ENCODE measurements around the gene P4HA3.
A peak's percentile ranks its signal among the peaks of the same experiment; 100 is the strongest.

P4HA3 gene

GRCh38 chr11:74316772-74317505, 5.5 kb upstream of the P4HA3 start:
- DNase-seq (ENCODE audit: low read depth in 2 of 2), result no peak

DNA sequence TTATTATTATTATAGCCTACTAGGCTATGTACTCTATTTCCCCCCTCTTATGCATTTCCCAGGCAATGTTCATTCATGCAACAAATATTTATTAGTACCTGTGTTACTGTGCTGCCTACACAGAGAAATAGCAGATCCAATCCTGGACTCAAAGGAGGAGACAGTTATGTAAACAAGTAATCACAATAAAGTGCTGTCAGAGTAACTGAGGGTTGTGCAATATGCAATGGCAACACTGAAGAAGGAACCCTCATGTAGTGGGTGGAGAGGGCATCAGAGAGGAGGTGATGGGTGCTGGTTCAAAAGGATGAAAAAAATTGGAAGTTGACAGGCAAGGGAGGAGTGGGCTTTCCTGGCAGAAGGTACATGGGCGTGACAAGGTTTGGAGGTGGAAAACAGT, 886 bp upstream of the P4HA3 start:
- no peak for DNase-seq (ENCODE audit: low read depth in 2 of 2)

GRCh38 chr11:74310857-74311256, 583 bp downstream of the P4HA3 start:
- no peak for DNase-seq (ENCODE audit: low read depth in 2 of 2)

GRCh38 chr11:74307434-74307833, 4.0 kb downstream of the P4HA3 start:
- no peak for DNase-seq (ENCODE audit: low read depth in 2 of 2)

- no peak for DNase-seq (ENCODE audit: low read depth in 2 of 2)
These were observed 4.8 kb downstream of the P4HA3 start for GRCh38 chr11:74306435-74307175.

- no peak for DNase-seq (ENCODE audit: low read depth in 2 of 2)
These were observed 12.4 kb downstream of the P4HA3 start for GRCh38 chr11:74299015-74299414.

- DNase-seq (ENCODE audit: low read depth in 2 of 2), result no peak
These were observed 14.0 kb downstream of the P4HA3 start for GRCh38 chr11:74297484-74297883.

- no peak for DNase-seq (ENCODE audit: low read depth in 2 of 2)
These were observed 22.5 kb downstream of the P4HA3 start for GRCh38 chr11:74288911-74289310.

- peak; percentile 88 to 91 for DNase-seq (ENCODE audit: low read depth in 2 of 2)
These were observed 23.3 kb downstream of the P4HA3 start for GRCh38 chr11:74288161-74288560.

- no peak for DNase-seq (ENCODE audit: low read depth in 2 of 2)
These were observed 27.0 kb downstream of the P4HA3 start for GRCh38 chr11:74284466-74284865.

- no peak for DNase-seq (ENCODE audit: low read depth in 2 of 2)
These were observed 27.8 kb downstream of the P4HA3 start for GRCh38 chr11:74283580-74284180.

- no peak for DNase-seq (ENCODE audit: low read depth in 2 of 2)
These were observed 28.5 kb downstream of the P4HA3 start for GRCh38 chr11:74282914-74283371.

- no peak for DNase-seq (ENCODE audit: low read depth in 2 of 2)
These were observed 29.0 kb downstream of the P4HA3 start for GRCh38 chr11:74282421-74282820.

DNA sequence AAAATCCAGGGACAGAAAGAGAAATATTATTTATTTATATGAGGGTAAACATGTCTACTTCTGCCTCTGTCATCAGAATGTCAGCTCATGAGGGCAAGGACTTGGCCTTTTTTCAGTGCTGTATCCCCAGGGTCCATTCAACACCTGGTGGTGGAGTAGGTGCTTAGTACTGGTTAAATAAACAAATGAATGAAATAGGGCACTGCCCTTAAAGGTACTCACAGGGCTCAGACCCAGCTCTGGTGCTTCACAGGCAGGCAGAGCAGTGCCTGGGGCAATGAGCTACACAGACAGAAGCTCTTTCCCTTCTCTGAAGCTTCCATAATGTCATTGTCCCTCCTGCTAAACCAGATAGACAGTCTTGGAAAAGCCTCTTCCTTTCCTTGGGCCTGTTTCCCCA, 30.9 kb downstream of the P4HA3 start:
- DNase-seq (ENCODE audit: low read depth in 2 of 2), result no peak

DNA sequence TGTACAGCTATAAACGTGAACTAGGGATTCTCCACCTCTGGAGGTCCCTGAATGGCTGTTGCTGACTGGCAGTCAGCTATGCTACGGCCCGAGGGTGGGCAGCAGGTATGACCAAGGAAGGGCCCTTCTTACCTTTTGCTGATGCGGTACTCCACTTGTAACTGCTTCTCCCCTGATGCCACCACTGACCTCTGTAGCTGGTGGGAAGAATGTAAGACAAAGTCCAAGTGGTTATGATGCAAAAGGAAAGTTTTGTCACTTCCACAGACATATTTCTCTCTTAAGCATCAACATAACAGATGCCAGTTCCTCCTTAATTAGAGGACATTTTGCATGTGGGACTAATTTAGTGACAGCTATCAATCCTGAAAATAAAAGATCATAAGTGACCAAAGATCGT, 32.2 kb downstream of the P4HA3 start:
- no peak for DNase-seq (ENCODE audit: low read depth in 2 of 2)

GRCh38 chr11:74278721-74279161, 32.7 kb downstream of the P4HA3 start:
- DNase-seq (ENCODE audit: low read depth in 2 of 2), result peak; percentile 99

GRCh38 chr11:74278103-74278502, 33.3 kb downstream of the P4HA3 start:
- no peak for DNase-seq (ENCODE audit: low read depth in 2 of 2)

DNA sequence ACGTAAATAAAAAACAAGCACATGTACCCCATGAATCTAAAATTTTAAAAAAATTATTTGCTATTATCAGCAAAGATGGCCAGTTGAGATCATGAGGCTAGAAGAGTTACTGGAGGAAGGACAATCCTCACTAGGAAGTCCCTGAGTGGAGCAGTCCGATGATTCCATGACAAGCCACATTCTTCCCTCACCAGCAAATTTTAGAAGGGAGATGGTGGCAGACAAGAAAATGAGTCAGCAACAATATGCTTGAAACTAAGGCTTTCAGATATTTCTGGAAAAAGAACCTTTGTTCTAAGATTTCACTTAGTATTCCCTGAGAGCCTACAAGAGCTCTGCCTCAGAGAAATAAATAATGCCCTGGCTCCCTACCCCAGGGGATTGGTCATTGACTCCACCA, 34.9 kb downstream of the P4HA3 start:
- DNase-seq (ENCODE audit: low read depth in 2 of 2), result no peak

- no peak for DNase-seq (ENCODE audit: low read depth in 2 of 2)
These were observed 39.2 kb downstream of the P4HA3 start for GRCh38 chr11:74272276-74272675.

- peak; percentile 44 to 55 for DNase-seq (ENCODE audit: low read depth in 2 of 2)
These were observed 42.2 kb downstream of the P4HA3 start for GRCh38 chr11:74269161-74269811.

DNA sequence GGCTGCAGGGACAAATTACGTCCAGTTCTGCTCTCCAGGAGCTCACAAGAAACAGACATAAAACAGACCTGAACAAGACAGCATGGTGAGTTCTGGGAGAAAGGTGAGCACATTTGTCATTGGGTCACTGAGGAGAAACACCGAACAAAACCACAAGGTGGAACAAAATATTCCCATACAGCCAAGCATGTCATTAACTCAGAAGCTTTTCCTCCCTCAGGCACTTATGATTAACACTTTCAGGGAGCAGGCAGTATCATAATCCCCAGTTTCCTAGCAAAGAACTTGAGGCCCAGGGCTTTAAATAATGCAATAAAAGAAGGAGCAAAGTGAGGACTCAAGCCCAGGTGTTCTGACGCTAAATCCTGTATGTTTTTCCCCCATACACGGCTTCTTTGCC, 43.0 kb downstream of the P4HA3 start:
- DNase-seq (ENCODE audit: low read depth in 2 of 2), result no peak

DNA sequence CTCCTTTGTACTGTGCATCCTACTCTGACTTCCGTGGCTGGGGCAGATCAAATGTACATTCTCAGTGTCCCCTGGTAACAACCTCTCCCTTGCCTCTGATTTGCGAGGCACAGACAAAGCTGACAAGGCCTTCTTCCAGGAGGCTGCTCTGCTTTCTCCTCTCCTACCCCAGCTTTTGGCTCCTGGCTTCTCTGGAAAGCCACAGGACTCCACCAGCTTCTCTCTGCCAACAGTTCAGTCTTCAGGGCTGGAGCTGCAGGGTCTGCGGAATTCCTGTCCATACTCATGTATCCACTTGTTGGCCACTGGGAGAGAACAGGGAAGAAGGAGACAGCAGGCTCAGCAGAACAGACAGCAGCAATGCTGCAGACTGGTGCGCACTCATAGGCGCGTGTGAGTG, 44.4 kb downstream of the P4HA3 start:
- DNase-seq (ENCODE audit: low read depth in 2 of 2), result no peak
